OCI-LY7 (cell line): ENCODE results near the gene FNDC3B.

ENCODE experiments used
- EZH2phosphoT487 ChIP-seq: fragments of 200-600 bp; sonication (generic); IDR thresholded peaks from 2 replicates; pipeline ENCODE4 v1.6.1; 2018; ENCODE audit warnings: low read depth, borderline replicate concordance, mild to moderate bottlenecking, mixed run types, antibody characterized with exemption, low read length, moderate library complexity, mixed read lengths
- TF ChIP-seq, protein P1 (sequence below): fragments of 200-600 bp; sonication (generic); conservative IDR thresholded peaks from 2 replicates; pipeline ENCODE4 v1.5.1; 2014; ENCODE audit warnings: mild to moderate bottlenecking, antibody characterized with exemption, low read length, moderate library complexity, mixed read lengths

DNA sequence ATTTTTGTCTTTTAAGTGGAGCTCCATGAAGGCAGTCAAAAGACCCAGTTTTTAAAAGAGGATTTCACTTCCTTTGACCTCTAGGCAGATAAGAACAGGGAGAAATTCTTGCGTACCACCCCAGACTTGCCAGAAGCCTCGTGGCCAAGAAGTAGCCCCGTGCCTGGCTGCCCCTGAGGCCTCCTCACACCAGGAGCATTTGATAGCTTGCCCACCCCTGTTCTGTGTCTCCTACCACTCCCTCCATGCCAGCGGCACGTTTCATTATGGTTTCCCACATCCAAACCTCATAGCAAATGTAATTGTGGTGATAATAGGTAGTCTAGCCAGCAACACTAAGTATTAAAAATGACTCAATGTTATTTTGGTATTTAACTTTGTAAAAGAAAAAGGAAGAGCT lies 301.2 kb downstream of the FNDC3B start:
- TF ChIP-seq, protein P1, sequence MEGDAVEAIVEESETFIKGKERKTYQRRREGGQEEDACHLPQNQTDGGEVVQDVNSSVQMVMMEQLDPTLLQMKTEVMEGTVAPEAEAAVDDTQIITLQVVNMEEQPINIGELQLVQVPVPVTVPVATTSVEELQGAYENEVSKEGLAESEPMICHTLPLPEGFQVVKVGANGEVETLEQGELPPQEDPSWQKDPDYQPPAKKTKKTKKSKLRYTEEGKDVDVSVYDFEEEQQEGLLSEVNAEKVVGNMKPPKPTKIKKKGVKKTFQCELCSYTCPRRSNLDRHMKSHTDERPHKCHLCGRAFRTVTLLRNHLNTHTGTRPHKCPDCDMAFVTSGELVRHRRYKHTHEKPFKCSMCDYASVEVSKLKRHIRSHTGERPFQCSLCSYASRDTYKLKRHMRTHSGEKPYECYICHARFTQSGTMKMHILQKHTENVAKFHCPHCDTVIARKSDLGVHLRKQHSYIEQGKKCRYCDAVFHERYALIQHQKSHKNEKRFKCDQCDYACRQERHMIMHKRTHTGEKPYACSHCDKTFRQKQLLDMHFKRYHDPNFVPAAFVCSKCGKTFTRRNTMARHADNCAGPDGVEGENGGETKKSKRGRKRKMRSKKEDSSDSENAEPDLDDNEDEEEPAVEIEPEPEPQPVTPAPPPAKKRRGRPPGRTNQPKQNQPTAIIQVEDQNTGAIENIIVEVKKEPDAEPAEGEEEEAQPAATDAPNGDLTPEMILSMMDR: no peak
- no peak for TF ChIP-seq EZH2phosphoT487
